ENCODE results near the gene CNNM3. TPM values are rescaled to one million over a fixed set of nuclear protein-coding genes. Genes with fewer than 3 reads are reported as not detected.
A peak's percentile ranks its signal among the peaks of the same experiment; 100 is the strongest.
"Not testable (repeated sequence)": the region's sequence is repeated elsewhere in the genome, so short reads cannot be mapped to it uniquely, and the experiment has no call there.

CNNM3 gene
- total RNA-seq, 1 experiment from 2014 or later = 8.5 TPM

DNA sequence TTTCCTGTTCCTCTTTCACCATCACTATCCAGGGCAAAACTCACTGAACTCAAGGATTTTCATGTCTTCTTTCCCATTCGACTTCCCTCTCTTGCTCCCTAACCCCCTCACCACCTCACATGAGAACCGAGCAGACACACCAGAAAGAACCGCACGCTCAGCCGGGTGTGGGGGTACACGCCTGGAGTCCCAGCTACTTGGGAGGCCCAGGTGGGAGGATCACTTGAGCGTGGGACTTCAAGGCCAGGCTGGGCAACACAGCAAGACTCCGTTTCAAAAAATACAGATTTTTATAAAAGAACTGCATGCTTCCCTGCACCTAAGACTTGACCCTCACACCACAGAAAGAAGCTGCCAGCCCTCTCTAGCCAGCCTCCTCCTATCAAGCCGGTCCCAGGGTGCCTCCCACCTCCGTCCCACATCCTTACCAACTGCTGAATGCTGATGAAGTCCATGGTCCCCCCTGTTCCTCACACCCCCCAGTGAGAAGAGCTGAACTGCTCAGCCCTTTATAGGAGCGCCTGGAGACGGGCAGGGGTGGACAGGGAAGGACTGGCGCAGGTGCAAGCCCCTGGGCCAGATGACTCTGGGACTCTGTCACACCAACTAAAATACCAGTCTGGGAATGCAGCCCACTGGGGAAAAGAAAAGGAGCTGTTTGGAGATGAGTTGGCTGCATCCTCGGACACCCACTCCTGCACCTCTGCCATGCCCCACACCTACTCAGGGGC is 27.6 kb downstream of the CNNM3 start, which contains the start of gene ANKRD23:
Gene ANKRD23 (minus strand): TSS at position 484 of the 731 bp plus-strand sequence. CDS start 29 bp downstream, at position 455.
- no peaks in the 10 kb centered on the region for H3K9me3 ChIP-seq
- H3K27me3 ChIP-seq = no peaks in the 10 kb centered on the region
- no peak within 1 kb of the TSS for H3K4me3 ChIP-seq
- H3K36me3 ChIP-seq = peaks cover 9% of the 10 kb centered on the region; the same call in 1 of the 2 replicates
- no peak for DNase-seq

DNA sequence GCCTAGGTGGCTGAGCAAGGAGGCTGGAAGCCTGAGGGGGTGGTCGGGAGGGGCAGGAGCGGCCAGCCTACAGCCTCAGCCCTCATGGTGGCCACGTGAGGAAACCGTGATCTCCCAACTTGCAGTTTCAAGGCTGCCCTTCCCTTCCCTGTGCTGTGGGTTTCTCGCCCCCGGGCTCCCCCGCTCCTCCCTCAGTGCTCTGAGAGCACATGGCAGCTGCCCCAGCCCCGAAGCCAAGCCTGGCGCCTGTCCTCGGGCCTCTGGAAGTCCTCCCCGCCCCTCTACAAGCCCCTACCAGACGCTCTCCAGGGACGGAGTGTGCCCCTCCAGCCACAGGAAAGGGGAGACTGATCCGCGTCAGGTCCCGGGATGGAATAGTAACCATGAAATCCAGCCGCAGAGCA is 28.3 kb downstream of the CNNM3 start:
- no peak for DNase-seq
- Histone ChIP-seq H3K9me3 (no peaks in the 10 kb centered on the region), H3K4me3 (no peak overlapping the region), H3K27me3 (no peaks in the 10 kb centered on the region), H3K36me3 (peaks cover 9% of the 10 kb centered on the region; the same call in 1 of the 2 replicates)

GRCh38 chr2:96846825-96847224 is 30.8 kb downstream of the CNNM3 start:
- Histone ChIP-seq H3K4me3 (no peak overlapping the region), H3K27me3 (no peaks in the 10 kb centered on the region), H3K36me3 (peaks cover 17% of the 10 kb centered on the region), H3K9me3 (no peaks in the 10 kb centered on the region)
- no peak for DNase-seq

DNA sequence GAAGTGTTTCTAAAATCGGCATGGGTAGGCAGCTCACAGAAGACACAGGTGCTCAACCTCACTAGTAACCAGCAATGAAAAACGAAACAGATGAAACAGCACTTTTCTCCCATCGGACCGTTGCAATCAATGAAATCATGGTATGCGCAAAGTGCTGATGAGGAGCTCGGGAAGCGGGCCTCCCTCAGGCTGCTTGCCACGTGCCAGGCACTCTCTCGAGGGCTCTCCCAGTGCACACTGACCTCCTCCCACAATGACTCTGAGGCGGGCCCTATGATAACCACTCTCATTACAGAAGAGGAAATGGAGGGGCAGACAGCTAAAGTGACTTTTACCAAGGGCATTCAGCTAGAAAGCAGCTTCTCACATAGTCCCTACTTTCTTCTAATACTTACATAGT is 31.5 kb downstream of the CNNM3 start:
- no peaks in the 10 kb centered on the region for H3K9me3 ChIP-seq
- H3K4me3 ChIP-seq = no peak overlapping the region
- no peaks in the 10 kb centered on the region for H3K27me3 ChIP-seq
- peaks cover 20% of the 10 kb centered on the region for H3K36me3 ChIP-seq
- no peak for DNase-seq

DNA sequence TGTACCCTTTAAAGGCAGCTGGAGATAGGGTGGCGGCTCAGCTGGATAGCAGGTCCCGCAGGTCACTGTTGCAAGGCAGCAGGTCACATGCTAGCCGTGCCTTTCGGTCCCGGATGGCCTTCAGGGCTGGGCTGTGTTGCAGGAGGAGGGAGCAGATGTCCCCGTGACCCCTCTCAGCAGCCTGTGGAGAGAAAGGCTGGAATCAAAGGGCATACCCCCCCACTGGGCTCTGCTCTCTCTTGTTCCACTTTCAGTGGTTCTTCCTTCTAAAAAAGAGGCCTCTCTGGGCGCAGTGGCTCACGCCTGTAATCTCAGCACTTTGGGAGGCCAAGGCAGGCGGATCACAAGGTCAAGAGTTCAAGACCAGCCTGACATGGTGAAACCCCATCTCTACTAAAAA is 32.2 kb downstream of the CNNM3 start:
- DNase-seq = no peak
- H3K27me3 ChIP-seq = no peaks in the 10 kb centered on the region
- H3K9me3 ChIP-seq = no peaks in the 10 kb centered on the region
- no peak overlapping the region for H3K4me3 ChIP-seq
- H3K36me3 ChIP-seq = peaks cover 27% of the 10 kb centered on the region

DNA sequence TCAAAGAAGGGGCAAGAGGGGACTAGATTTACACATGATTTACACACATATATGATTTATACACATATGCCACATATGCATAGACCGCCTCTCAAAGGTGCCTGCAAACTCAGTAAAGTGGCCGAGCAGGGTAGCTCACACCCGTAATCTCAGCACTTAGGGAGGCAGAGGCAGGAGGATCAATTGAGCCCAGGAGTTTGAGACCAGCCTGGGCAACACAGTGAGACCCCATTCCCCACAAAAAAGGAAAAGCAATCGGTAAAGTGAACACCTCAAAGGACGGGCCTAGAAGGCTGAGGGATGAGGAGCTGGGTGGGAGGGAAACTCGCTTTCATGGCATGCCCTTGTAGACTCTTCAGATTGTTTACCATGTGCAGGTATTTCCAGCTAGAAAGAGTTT is 36.6 kb downstream of the CNNM3 start:
- H3K36me3 ChIP-seq = peaks cover 25% of the 10 kb centered on the region
- H3K9me3 ChIP-seq = no peaks in the 10 kb centered on the region
- H3K27me3 ChIP-seq = no peaks in the 10 kb centered on the region
- no peak overlapping the region for H3K4me3 ChIP-seq
- DNase-seq = no peak

GRCh38 chr2:96853321-96853720 is 37.3 kb downstream of the CNNM3 start:
- Histone ChIP-seq H3K9me3 (no peaks in the 10 kb centered on the region), H3K36me3 (peaks cover 21% of the 10 kb centered on the region), H3K27me3 (no peaks in the 10 kb centered on the region), H3K4me3 (no peak overlapping the region)
- no peak for DNase-seq

DNA sequence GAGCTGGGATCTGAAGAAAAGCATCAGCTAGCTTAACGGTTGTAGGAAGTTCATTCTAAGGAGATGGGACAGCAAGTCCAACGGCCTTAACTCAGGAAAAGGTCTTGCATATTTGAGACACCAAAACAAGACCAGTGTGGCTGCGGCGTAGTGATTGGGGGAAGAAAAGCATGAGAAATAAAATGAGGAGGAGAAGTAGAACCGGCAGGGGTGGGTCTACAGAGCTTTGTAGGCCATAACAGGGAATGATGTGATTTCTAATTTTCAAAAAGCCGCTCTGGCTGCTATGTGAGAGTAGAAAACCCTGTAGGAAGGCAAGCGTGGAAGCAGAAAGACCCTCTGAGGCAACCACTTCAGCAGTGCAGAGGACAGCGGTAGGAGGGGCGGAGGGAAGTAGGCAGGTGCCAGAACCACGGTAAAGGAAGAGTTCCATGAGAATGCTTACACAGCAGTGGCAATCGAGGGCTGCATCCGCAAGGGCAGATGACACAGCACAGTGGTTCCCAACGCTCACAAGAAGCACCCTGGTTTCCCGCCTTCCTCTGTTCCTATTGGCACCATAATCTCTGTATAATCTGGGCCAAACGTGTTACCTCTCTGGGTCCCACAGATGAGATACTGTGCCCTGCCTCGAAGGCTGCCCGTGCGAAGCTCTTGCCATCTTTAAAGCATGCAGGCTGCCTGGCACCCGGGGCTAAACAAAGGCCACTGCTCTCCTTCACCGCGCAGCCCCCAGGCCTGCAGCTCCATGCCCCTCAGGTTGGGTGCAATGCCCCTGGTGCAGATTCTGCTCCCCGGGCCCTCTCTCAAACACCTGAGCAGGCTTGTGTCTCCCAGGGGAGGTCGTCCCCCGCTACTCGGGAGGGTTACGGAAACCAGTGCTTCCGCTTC is 41.0 kb downstream of the CNNM3 start:
- H3K9me3 ChIP-seq = no peaks in the 10 kb centered on the region
- H3K27me3 ChIP-seq = no peaks in the 10 kb centered on the region
- DNase-seq = peak; percentile 28
- H3K36me3 ChIP-seq = peaks cover 16% of the 10 kb centered on the region
- H3K4me3 ChIP-seq = peak overlapping the region; percentile 80

GRCh38 chr2:96857667-96858372 is 41.8 kb downstream of the CNNM3 start, which contains the start of gene ANKRD39:
ANKRD39 (minus strand) TSS chr2:96858016; CDS start chr2:96857987, 29 bp downstream.
- Histone ChIP-seq H3K36me3 (peaks cover 16% of the 10 kb centered on the region), H3K27me3 (no peaks in the 10 kb centered on the region), H3K4me3 (peak within 1 kb of the TSS; percentile 80), H3K9me3 (no peaks in the 10 kb centered on the region)
- peak; percentile 96 for DNase-seq

DNA sequence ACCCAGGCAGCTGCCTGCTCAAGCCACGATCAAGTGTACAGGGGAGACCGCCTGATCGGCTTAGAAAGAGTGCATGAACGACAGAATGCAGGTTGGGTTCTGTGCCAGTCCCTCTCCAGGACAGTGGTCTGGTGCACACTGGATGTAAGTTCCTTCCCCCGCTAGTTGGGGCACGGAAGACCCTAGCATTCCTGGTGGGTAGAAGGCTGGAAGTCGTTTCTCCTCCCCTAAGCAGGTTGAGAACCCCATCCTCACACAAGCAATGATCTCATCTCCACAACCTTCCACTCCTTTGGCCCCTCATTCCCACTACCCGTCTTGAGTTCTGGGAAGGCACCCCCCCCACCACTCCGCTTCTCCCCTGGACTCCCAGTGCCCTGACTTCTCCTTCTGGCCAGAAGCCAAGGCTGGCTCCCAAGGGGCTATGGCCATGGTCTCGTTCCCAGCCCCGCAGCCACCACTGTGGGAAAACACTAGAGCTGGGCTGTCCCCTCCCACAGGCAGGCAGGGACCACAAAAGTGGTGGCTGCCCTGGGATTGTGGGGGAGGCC is 43.1 kb downstream of the CNNM3 start:
- Histone ChIP-seq H3K36me3 (peaks cover 20% of the 10 kb centered on the region), H3K4me3 (no peak overlapping the region)
- no peak for DNase-seq

GRCh38 chr2:96859681-96860064 is 43.6 kb downstream of the CNNM3 start:
- no peak for DNase-seq
- Histone ChIP-seq H3K27me3 (no peaks in the 10 kb centered on the region), H3K4me3 (no peak overlapping the region), H3K36me3 (peaks cover 25% of the 10 kb centered on the region), H3K9me3 (no peaks in the 10 kb centered on the region)

More for the DNA sequence above, 43.1 kb downstream of the CNNM3 start:
- H3K9me3 ChIP-seq = no peaks in the 10 kb centered on the region
- H3K27me3 ChIP-seq = no peaks in the 10 kb centered on the region

DNA sequence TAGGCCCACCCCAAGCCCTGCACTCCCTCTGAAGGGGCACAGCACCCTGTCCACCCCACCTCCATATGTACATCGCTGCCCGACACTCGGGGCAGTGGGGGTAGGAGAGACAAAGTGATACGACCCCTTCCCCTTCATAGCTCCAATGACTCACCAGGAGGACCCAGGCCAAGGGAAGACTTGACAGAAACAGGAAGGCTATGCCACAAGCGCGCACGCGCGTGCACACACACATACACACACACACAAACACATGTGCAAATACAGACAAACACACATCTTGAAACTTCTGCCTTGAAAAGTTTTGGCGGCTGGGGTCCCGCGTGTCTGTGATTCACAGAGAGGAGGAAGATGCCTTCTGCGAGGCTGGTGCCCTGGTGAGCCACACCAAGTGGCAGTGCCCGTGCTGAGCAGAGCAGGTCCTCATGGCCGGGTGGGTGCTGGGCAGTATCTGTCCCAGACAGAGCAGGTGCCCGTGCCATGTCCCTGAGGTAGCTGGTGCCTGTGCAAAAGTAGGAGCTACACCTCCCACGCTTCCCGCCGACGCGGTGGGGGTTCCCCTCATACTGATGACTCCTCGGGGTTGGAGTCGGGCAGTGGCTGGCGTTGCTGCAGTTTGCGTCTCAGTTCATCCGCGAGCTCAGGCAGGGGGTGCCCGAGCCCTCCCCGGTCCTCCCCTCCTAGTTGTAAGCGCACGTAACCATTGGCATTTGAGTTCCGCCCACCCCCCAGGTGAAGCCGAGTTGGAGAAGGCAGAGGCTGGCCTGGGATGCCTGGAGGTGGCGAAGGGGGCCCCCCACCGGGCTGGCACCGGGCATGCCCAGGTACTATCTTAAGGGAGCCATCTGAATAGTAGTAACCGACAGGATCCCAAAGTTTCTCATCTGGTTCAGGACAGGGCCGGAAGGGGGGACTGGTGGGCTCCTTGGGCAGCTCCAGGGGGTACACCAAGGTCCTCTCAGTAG is 44.3 kb downstream of the CNNM3 start:
- Histone ChIP-seq H3K9me3 (no peaks in the 10 kb centered on the region), H3K27me3 (no peaks in the 10 kb centered on the region), H3K4me3 (no peak overlapping the region), H3K36me3 (peaks cover 29% of the 10 kb centered on the region)
- DNase-seq = no peak

- peaks cover 36% of the 10 kb centered on the region for H3K36me3 ChIP-seq
- H3K4me3 ChIP-seq = no peak overlapping the region
- no peaks in the 10 kb centered on the region for H3K27me3 ChIP-seq
- no peak for DNase-seq
- H3K9me3 ChIP-seq = no peaks in the 10 kb centered on the region
Measured at GRCh38 chr2:96861074-96861473, 45.0 kb downstream of the CNNM3 start.

DNA sequence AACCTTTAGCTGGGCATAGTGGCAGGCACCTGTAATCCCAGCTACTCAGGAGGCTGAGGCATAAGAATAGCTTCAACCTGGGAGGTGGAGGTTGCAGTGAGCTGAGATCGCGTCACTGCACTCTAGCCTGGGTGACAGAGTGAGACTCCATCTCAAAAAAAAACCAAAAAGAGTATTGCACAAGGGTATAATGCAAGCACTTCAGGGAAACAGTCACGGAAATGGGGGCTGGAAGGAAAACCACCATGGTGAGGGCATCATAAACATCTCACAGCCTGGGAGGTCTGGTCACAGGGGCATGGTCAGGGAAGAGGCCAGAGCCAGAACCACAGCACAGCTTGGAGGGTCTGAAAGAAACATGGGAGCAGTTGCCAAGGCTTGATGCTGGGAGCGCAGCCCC is 47.0 kb downstream of the CNNM3 start:
- H3K9me3 ChIP-seq, H3K4me3 ChIP-seq, H3K27me3 ChIP-seq, DNase-seq: not testable (repeated sequence)
- H3K36me3 ChIP-seq = peaks cover 50% of the 10 kb centered on the region

DNA sequence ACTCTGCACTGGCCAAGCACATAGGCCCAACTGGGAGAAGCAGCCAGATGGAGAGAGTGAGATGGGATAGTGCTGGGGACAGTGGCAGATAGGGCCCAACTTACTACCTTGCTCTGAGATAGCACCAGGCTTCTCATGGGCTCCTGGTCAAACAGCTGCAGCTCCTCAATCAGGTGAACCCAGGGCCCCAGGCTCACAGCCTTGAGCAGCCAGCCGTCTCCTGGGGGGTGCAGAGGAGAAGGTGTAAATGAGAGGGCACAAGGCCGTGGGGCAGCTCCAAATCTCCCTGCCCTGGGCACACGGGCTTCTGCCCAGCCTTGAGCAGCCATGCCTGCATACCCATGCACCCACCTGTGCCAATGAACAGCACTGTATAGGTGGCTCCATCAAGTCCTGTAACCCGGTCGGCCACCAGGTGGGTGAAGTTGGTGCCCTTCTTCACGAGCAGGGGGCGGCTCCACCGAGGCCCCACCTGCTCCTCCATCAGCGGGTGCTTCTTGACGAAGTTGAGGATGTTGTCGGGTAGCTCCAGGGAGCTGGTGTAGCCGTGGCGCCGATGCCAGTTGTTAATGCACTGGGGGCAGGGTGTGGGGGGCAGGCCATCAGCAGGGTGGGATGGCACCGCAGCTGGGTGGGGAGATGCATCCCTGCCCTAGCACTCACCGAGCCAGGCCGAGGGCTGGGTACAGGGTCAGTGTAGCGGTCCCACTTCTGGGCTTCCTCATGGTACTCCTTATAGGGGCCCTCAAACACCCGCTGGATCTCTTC is 47.7 kb downstream of the CNNM3 start:
- H3K9me3 ChIP-seq = no peaks in the 10 kb centered on the region
- H3K36me3 ChIP-seq = peaks cover 50% of the 10 kb centered on the region
- no peaks in the 10 kb centered on the region for H3K27me3 ChIP-seq
- H3K4me3 ChIP-seq = no peak overlapping the region
- no peak for DNase-seq
